NCI-H1092 (cell line): ENCODE results near the gene VPS13D.
A peak's percentile ranks its signal among the peaks of the same experiment; 100 is the strongest.
"Not testable (repeated sequence)": the region's sequence is repeated elsewhere in the genome, so short reads cannot be mapped to it uniquely, and the experiment has no call there.

Experiments used
- DNase-seq: peaks from one replicate; lab custom pipeline; 2025; lab: John Stamatoyannopoulos, UW

Gene VPS13D

GRCh38 chr1:12196641-12197482 is 33.0 kb upstream of the VPS13D start:
- no peak for DNase-seq

- no peak for DNase-seq
Observed at GRCh38 chr1:12197483-12197880, 32.3 kb upstream of the VPS13D start.

- no peak for DNase-seq
Observed at GRCh38 chr1:12200208-12200607, 29.6 kb upstream of the VPS13D start.

- DNase-seq = no peak
Observed at GRCh38 chr1:12201352-12202189, 28.3 kb upstream of the VPS13D start.

GRCh38 chr1:12202190-12202497 is 27.7 kb upstream of the VPS13D start:
- no peak for DNase-seq

GRCh38 chr1:12202577-12202976 is 27.3 kb upstream of the VPS13D start:
- no peak for DNase-seq

- no peak for DNase-seq
Observed at GRCh38 chr1:12203216-12204007, 26.4 kb upstream of the VPS13D start.

GRCh38 chr1:12204140-12204539 is 25.7 kb upstream of the VPS13D start:
- no peak for DNase-seq

GRCh38 chr1:12204754-12205658 is 24.8 kb upstream of the VPS13D start:
- DNase-seq = no peak

GRCh38 chr1:12206238-12206637 is 23.6 kb upstream of the VPS13D start:
- no peak for DNase-seq

- DNase-seq = no peak
Observed at GRCh38 chr1:12206792-12207424, 22.9 kb upstream of the VPS13D start.

GRCh38 chr1:12208271-12208670 is 21.6 kb upstream of the VPS13D start:
- no peak for DNase-seq

GRCh38 chr1:12208764-12209494 is 20.9 kb upstream of the VPS13D start:
- DNase-seq = peak; percentile 77

- no peak for DNase-seq
Observed at GRCh38 chr1:12209495-12209832, 20.4 kb upstream of the VPS13D start.

GRCh38 chr1:12215118-12215961 is 14.5 kb upstream of the VPS13D start:
- no peak for DNase-seq

- DNase-seq = no peak
Observed at GRCh38 chr1:12219800-12220199, 10.0 kb upstream of the VPS13D start.

- DNase-seq = no peak
Observed at GRCh38 chr1:12220890-12221289, 8.9 kb upstream of the VPS13D start.

- DNase-seq = not testable (repeated sequence)
Observed at GRCh38 chr1:12222700-12223099, 7.1 kb upstream of the VPS13D start.

GRCh38 chr1:12224092-12224491 is 5.7 kb upstream of the VPS13D start:
- DNase-seq = not testable (repeated sequence)
